Breast epithelium (tissue), 4 donors: ENCODE results near the gene ACOT8. TPM values are rescaled to one million over a fixed set of nuclear protein-coding genes. Genes with fewer than 3 reads are reported as not detected.
"Not testable (repeated sequence)": the region's sequence is repeated elsewhere in the genome, so short reads cannot be mapped to it uniquely, and the experiment has no call there.

Experiments used
- DNase-seq, 2 donors: peaks; one replicate each; pipeline ENCODE4 v3.0.0-alpha.2; 2019; ENCODE audit warnings: low spot score in 2 of 2
- H3K27ac ChIP-seq, 2 donors: fragments of 200-600 bp; sonication (generic) in 1 of 2; one replicate each; pipeline ENCODE4 v1.5.1; 2016 to 2019; ENCODE audit warnings: mild to moderate bottlenecking in 1 of 2
- H3K27me3 ChIP-seq, 2 donors: fragments of 200-600 bp; sonication (generic) in 1 of 2; one replicate each; pipeline versions ENCODE4 v1.5.1 to v1.6.0; 2017 to 2019; ENCODE audit warnings: control low read depth in 1 of 2, mild to moderate bottlenecking in 1 of 2
- H3K36me3 ChIP-seq: fragments of 200-600 bp; one replicate; pipeline ENCODE4 v1.5.1; 2019
- H3K4me1 ChIP-seq, 2 donors: fragments of 200-600 bp; sonication (generic); one replicate each; pipeline ENCODE4 v1.5.1; 2016 to 2019; ENCODE audit warnings: control low read depth in 1 of 2
- H3K4me3 ChIP-seq, 3 donors: fragments of 200-600 bp; sonication (generic); 1 replicate in 2 of 3; 2 replicates in 1 of 3; pipeline ENCODE4 v1.5.1; 2016 to 2019; ENCODE audit warnings: mild to moderate bottlenecking in 3 of 3, moderate library complexity in 2 of 3
- H3K9me3 ChIP-seq, 2 donors: fragments of 200-600 bp; sonication (generic) in 1 of 2; one replicate each; pipeline ENCODE4 v1.5.1; 2016 to 2019; ENCODE audit warnings: control low read depth in 1 of 2
- CTCF ChIP-seq, 3 donors: fragments of 450-650 bp; IDR thresholded peaks; one replicate each; pipeline ENCODE4 v1.5.1; 2016 to 2017; ENCODE audit warnings: antibody characterized with exemption in 3 of 3, mild to moderate bottlenecking in 3 of 3, moderate library complexity in 3 of 3
- POLR2A ChIP-seq: fragments of 450-650 bp; IDR thresholded peaks from one replicate; pipeline ENCODE4 v1.6.1; 2016; ENCODE audit warnings: antibody characterized with exemption, mild to moderate bottlenecking, moderate library complexity
- POLR2AphosphoS5 ChIP-seq, 3 donors: sonication (generic); formaldehyde crosslinking; IDR thresholded peaks; one replicate each; pipeline ENCODE4 v1.6.1; 2017; ENCODE audit warnings: antibody characterized with exemption in 3 of 3
- intact Hi-C: fragments of 100-400 bp; cut with DNase I; formaldehyde crosslinking; loops from one replicate; pipeline ENCODE4 v1.15.1; 2023; ENCODE audit warnings: low total_unique reads
- total RNA-seq, 3 donors: library from RNA; depleted of rRNA; stranded (reverse); fragments of >200 nt; gene quantifications; one replicate each; pipeline ENCODE4 v1.1.0, GENCODE V29; 2016

ACOT8 gene
- total RNA-seq, 3 donors from 2014 or later = 33.4 to 48.9 (median 37.3) TPM

- peaks cover 4 to 8% of the 10 kb centered on the region in 2 donors for H3K4me1 ChIP-seq
- TF ChIP-seq CTCF (IDR thresholded peaks at IDR 0.05) (no peak), POLR2AphosphoS5 (IDR thresholded peaks at IDR 0.05) (peak; percentile 37 to 79 (median 38)), POLR2A (peak; percentile 26)
These were observed 23.1 kb downstream of the ACOT8 start for GRCh38 chr20:45833883-45834796.

GRCh38 chr20:45833030-45833882, 23.9 kb downstream of the ACOT8 start, which contains the start of gene SNX21:
Gene SNX21, plus strand, starts transcription at chr20:45833799. Its CDS starts 121 bp downstream, at chr20:45833920.
- no peaks in the 10 kb centered on the region for H3K36me3 ChIP-seq
- peaks cover 4 to 8% of the 10 kb centered on the region in 2 donors for H3K4me1 ChIP-seq
- H3K27me3 ChIP-seq = no peaks in the 10 kb centered on the region
- no peak for TF ChIP-seq CTCF (IDR thresholded peaks at IDR 0.05)
- TF ChIP-seq POLR2AphosphoS5 (IDR thresholded peaks at IDR 0.05) = peak; percentile 34 to 64 (median 57)
- peak within 1 kb of the TSS; percentile 68 to 94 (median 80) for H3K4me3 ChIP-seq
- intact Hi-C loops = no loop called here
- DNase-seq = peak; percentile 68 to 77
- H3K9me3 ChIP-seq = no peaks in the 10 kb centered on the region
- peak within 1 kb of the TSS; percentile 93 to 97 for H3K27ac ChIP-seq

More at GRCh38 chr20:45833883-45834796, 23.1 kb downstream of the ACOT8 start:
- peak; percentile 61 to 67 for DNase-seq
- no peaks in the 10 kb centered on the region for H3K36me3 ChIP-seq
- peak overlapping the region; percentile 93 to 97 for H3K27ac ChIP-seq
- H3K4me3 ChIP-seq = peak overlapping the region; percentile 68 to 94 (median 80)
- intact Hi-C loops = no loop called here
- H3K9me3 ChIP-seq = no peaks in the 10 kb centered on the region
- no peaks in the 10 kb centered on the region for H3K27me3 ChIP-seq

- intact Hi-C loops = no loop called here
These were observed 24.6 kb downstream of the ACOT8 start for GRCh38 chr20:45832619-45833018.

GRCh38 chr20:45829673-45830106, 27.5 kb downstream of the ACOT8 start:
- H3K27ac ChIP-seq, intact Hi-C loops, H3K4me1 ChIP-seq: not testable (repeated sequence)

More at GRCh38 chr20:45832619-45833018, 24.6 kb downstream of the ACOT8 start:
- TF ChIP-seq CTCF (IDR thresholded peaks at IDR 0.05) (no peak), POLR2AphosphoS5 (IDR thresholded peaks at IDR 0.05) (no peak), POLR2A (no peak)
- Histone ChIP-seq H3K36me3 (no peaks in the 10 kb centered on the region), H3K4me1 (peaks cover 4 to 8% of the 10 kb centered on the region in 2 donors), H3K4me3 (peak overlapping the region in 2 of 3 donors; percentile 68 to 94), H3K27ac (peak overlapping the region; percentile 93 to 97), H3K27me3 (no peaks in the 10 kb centered on the region), H3K9me3 (no peaks in the 10 kb centered on the region)
- no peak for DNase-seq

GRCh38 chr20:45828589-45828988, 28.6 kb downstream of the ACOT8 start:
- intact Hi-C loops = no loop called here
- DNase-seq = no peak
- Histone ChIP-seq H3K27me3 (peaks cover 0 to 5% of the 10 kb centered on the region in 2 donors), H3K27ac (peak overlapping the region in 1 of 2 donors; percentile 52), H3K4me3 (no peak overlapping the region), H3K4me1 (peaks cover 4 to 5% of the 10 kb centered on the region in 2 donors), H3K36me3 (no peaks in the 10 kb centered on the region), H3K9me3 (no peaks in the 10 kb centered on the region)
- TF ChIP-seq POLR2A (no peak), CTCF (IDR thresholded peaks at IDR 0.05) (no peak)

More at GRCh38 chr20:45829673-45830106, 27.5 kb downstream of the ACOT8 start:
- not testable (repeated sequence) for DNase-seq, H3K36me3 ChIP-seq, H3K4me3 ChIP-seq, H3K9me3 ChIP-seq, H3K27me3 ChIP-seq
